Measurements from ENCODE around the gene CLEC9A. TPM values are rescaled to one million over a fixed set of nuclear protein-coding genes. Genes with fewer than 3 reads are reported as not detected.

CLEC9A gene
- total RNA-seq, 1 donor from 2014 or later: not detected

- Mint-ChIP-seq H3K9me3 (ENCODE audit: low read depth) (no peaks in the 10 kb centered on the region), H3K4me3 (ENCODE audit: low read depth) (no peak overlapping the region), H3K27me3 (no peaks in the 10 kb centered on the region), H3K27ac (no peak overlapping the region), H3K36me3 (ENCODE audit: insufficient read depth) (no peaks in the 10 kb centered on the region), H3K4me1 (ENCODE audit: low read depth) (peaks cover 9% of the 10 kb centered on the region)
- TF ChIP-seq, protein P1, sequence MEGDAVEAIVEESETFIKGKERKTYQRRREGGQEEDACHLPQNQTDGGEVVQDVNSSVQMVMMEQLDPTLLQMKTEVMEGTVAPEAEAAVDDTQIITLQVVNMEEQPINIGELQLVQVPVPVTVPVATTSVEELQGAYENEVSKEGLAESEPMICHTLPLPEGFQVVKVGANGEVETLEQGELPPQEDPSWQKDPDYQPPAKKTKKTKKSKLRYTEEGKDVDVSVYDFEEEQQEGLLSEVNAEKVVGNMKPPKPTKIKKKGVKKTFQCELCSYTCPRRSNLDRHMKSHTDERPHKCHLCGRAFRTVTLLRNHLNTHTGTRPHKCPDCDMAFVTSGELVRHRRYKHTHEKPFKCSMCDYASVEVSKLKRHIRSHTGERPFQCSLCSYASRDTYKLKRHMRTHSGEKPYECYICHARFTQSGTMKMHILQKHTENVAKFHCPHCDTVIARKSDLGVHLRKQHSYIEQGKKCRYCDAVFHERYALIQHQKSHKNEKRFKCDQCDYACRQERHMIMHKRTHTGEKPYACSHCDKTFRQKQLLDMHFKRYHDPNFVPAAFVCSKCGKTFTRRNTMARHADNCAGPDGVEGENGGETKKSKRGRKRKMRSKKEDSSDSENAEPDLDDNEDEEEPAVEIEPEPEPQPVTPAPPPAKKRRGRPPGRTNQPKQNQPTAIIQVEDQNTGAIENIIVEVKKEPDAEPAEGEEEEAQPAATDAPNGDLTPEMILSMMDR (IDR thresholded peaks at IDR 0.05; ENCODE audit: unreplicated experiment): no peak
- no peak for DNase-seq (ENCODE audit: low spot score, unreplicated experiment)
Measured at GRCh38 chr12:10069976-10070375, 39.5 kb downstream of the CLEC9A start.

DNA sequence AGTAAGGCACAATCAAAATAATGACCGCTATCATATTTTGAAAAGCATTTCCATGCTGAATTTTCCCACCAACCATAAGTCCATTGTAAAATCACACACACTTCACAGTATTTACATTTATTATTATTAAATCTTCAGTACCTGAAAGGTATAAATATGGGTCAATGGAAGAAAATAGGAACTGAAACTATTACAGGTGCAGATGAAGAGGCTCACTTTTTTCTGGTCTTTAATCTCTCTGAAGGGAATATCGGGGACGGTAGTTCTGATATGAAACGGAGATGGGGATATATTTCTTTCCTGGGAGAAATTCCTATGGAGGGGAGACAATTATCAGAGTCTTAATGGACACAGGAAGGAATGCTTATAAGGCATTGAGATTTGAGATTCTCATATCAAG lies 39.9 kb downstream of the CLEC9A start:
- Mint-ChIP-seq H3K4me1 (ENCODE audit: low read depth) (peaks cover 9% of the 10 kb centered on the region), H3K4me3 (ENCODE audit: low read depth) (no peak overlapping the region), H3K27me3 (no peaks in the 10 kb centered on the region), H3K9me3 (ENCODE audit: low read depth) (no peaks in the 10 kb centered on the region), H3K27ac (no peak overlapping the region), H3K36me3 (ENCODE audit: insufficient read depth) (no peaks in the 10 kb centered on the region)
- no peak for DNase-seq (ENCODE audit: low spot score, unreplicated experiment)
- TF ChIP-seq, protein P1 (IDR thresholded peaks at IDR 0.05; ENCODE audit: unreplicated experiment): no peak

- H3K4me3 Mint-ChIP-seq (ENCODE audit: low read depth): no peak overlapping the region
Measured at GRCh38 chr12:10072131-10072530, 41.6 kb downstream of the CLEC9A start.

DNA sequence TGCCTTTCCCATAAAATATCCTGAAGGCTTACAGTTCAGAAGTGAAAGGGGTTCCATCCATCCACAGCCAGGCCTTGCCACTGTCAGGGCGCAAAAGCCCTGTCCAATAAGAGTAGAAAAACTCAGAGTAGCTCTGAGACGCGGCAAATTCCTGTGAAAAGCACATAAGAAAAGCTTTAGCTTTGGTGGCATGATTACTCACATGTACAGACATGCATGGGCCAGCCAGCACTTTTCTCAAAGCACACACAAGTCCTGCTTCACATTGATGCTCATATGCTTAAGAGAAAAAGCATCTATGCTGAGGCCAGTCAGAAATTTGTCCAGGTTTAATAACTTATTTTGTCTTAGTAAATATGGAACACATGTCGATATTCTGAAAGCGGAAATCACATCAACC lies 42.8 kb downstream of the CLEC9A start:
- no peak for DNase-seq (ENCODE audit: low spot score, unreplicated experiment)
- H3K9me3 Mint-ChIP-seq (ENCODE audit: low read depth): no peaks in the 10 kb centered on the region
- H3K27me3 Mint-ChIP-seq: no peaks in the 10 kb centered on the region
- TF ChIP-seq, protein P1 (IDR thresholded peaks at IDR 0.05; ENCODE audit: unreplicated experiment): no peak
- H3K27ac Mint-ChIP-seq: no peak overlapping the region
- no peaks in the 10 kb centered on the region for H3K36me3 Mint-ChIP-seq (ENCODE audit: insufficient read depth)
- no peak overlapping the region for H3K4me3 Mint-ChIP-seq (ENCODE audit: low read depth)
- peaks cover 2% of the 10 kb centered on the region for H3K4me1 Mint-ChIP-seq (ENCODE audit: low read depth)

More at GRCh38 chr12:10072131-10072530, 41.6 kb downstream of the CLEC9A start:
- no peaks in the 10 kb centered on the region for H3K36me3 Mint-ChIP-seq (ENCODE audit: insufficient read depth)
- TF ChIP-seq, protein P1 (IDR thresholded peaks at IDR 0.05; ENCODE audit: unreplicated experiment): no peak
- peaks cover 9% of the 10 kb centered on the region for H3K4me1 Mint-ChIP-seq (ENCODE audit: low read depth)
- H3K27ac Mint-ChIP-seq: no peak overlapping the region
- H3K9me3 Mint-ChIP-seq (ENCODE audit: low read depth): no peaks in the 10 kb centered on the region
- no peaks in the 10 kb centered on the region for H3K27me3 Mint-ChIP-seq
- DNase-seq (ENCODE audit: low spot score, unreplicated experiment): no peak

GRCh38 chr12:10075451-10075850 lies 45.0 kb downstream of the CLEC9A start:
- Mint-ChIP-seq H3K27ac (no peak overlapping the region), H3K36me3 (ENCODE audit: insufficient read depth) (no peaks in the 10 kb centered on the region), H3K27me3 (no peaks in the 10 kb centered on the region), H3K9me3 (ENCODE audit: low read depth) (peaks cover 3% of the 10 kb centered on the region), H3K4me1 (ENCODE audit: low read depth) (peaks cover 3% of the 10 kb centered on the region), H3K4me3 (ENCODE audit: low read depth) (no peak overlapping the region)
- TF ChIP-seq, protein P1 (IDR thresholded peaks at IDR 0.05; ENCODE audit: unreplicated experiment): no peak
- no peak for DNase-seq (ENCODE audit: low spot score, unreplicated experiment)

Measured in progenitor cell of endocrine pancreas (in vitro differentiated cells).